ENCODE results near the gene EFNA1.

DNA sequence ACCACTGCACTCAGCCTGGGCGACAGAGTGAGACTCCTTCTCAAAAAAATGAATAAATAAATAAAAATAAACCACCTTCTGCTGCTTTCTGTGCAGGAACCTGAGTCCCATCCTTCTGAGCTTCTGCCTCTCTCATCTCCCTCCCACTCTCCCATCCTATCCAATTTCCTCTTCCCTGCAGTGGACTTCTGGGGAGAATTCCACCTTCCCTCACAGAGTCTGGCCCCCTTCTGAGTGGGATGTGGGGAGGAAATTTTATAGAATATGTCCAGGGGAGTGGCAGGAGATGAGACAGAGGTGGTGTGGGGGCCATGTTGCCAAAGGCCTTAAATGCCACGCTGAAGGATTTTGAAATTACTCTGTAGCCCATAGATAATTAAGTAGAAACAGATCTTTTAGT lies 5.4 kb upstream of the EFNA1 start:
- TF ChIP-seq POLR2AphosphoS5 (IDR thresholded peaks at IDR 0.05; ENCODE audit: low read depth, low read length) (no peak), POLR2A (IDR thresholded peaks at IDR 0.05; ENCODE audit: low read depth, low read length) (no peak), PAX5 (IDR thresholded peaks at IDR 0.05; ENCODE audit: insufficient read depth, low read length, severe bottlenecking) (no peak), TAF1 (IDR thresholded peaks at IDR 0.05; ENCODE audit: low read depth, low read length) (no peak), POU2F2 (IDR thresholded peaks at IDR 0.05; ENCODE audit: low read depth, low read length) (no peak), SPI1 (IDR thresholded peaks at IDR 0.05; ENCODE audit: low read depth, low read length) (no peak)
